PC-3 (cell line): Measurements from ENCODE around the gene AMH.

Source experiments
- CTCF ChIP-seq: fragments of 300-600 bp; sonication (generic); conservative IDR thresholded peaks from 2 replicates; pipeline ENCODE4 v1.5.1; 2017; ENCODE audit warnings: antibody characterized with exemption, low read depth, mild to moderate bottlenecking, low read length
- EZH2 ChIP-seq: fragments of 300-600 bp; sonication (generic); IDR thresholded peaks from one replicate; pipeline ENCODE4 v1.6.1; 2017; ENCODE audit warnings: antibody characterized with exemption, mild to moderate bottlenecking, low read length; ENCODE audit not compliant: unreplicated experiment
- EZH2phosphoT487 ChIP-seq: fragments of 300-600 bp; sonication (generic); IDR thresholded peaks from 2 replicates; pipeline ENCODE4 v1.6.1; 2018; ENCODE audit warnings: mild to moderate bottlenecking, antibody characterized with exemption, low read length, borderline replicate concordance

DNA sequence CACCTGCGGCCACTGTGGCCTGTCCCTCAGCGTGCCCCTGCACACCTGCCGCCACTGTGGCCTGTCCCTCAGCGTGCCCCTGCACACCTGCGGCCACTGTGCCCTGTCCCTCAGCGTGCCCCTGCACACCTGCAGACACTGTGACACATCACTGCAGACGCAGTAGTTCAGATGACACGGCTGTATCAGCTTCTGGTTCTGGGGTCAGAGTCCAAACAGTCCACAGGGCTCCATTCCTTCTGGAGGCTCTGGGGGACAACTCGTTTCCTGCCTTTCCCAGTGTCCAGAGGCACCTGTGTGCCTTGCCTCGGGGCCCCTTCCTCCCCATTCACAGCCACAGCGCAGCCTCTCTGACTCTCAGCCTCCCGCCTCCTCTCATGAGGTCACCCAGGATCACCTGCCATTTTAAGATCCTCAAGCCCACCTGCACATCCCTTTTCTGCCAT is 7.0 kb upstream of the AMH start:
- TF ChIP-seq CTCF (no peak), EZH2 (no peak), EZH2phosphoT487 (no peak)
